ENCODE results near the gene GDF15.
A peak's percentile ranks its signal among the peaks of the same experiment; 100 is the strongest.

GDF15 gene

GRCh38 chr19:18339723-18340122 lies 46.2 kb upstream of the GDF15 start (continued):
- TF ChIP-seq, protein P1, sequence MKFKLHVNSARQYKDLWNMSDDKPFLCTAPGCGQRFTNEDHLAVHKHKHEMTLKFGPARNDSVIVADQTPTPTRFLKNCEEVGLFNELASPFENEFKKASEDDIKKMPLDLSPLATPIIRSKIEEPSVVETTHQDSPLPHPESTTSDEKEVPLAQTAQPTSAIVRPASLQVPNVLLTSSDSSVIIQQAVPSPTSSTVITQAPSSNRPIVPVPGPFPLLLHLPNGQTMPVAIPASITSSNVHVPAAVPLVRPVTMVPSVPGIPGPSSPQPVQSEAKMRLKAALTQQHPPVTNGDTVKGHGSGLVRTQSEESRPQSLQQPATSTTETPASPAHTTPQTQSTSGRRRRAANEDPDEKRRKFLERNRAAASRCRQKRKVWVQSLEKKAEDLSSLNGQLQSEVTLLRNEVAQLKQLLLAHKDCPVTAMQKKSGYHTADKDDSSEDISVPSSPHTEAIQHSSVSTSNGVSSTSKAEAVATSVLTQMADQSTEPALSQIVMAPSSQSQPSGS (tag by site-specific recombination; IDR thresholded peaks at IDR 0.05; ENCODE audit: low read depth), result no peak; the same call in 1 of the 2 replicates
- 0 out of 2 replicates have a peak, but pooled peaks have one; percentile 25 for TF ChIP-seq ZNF366 (tag by site-specific recombination; conservative IDR thresholded peaks at IDR 0.05)
- peak; percentile 86 for TF ChIP-seq PRDM1 (tag by site-specific recombination; IDR thresholded peaks at IDR 0.05)

DNA sequence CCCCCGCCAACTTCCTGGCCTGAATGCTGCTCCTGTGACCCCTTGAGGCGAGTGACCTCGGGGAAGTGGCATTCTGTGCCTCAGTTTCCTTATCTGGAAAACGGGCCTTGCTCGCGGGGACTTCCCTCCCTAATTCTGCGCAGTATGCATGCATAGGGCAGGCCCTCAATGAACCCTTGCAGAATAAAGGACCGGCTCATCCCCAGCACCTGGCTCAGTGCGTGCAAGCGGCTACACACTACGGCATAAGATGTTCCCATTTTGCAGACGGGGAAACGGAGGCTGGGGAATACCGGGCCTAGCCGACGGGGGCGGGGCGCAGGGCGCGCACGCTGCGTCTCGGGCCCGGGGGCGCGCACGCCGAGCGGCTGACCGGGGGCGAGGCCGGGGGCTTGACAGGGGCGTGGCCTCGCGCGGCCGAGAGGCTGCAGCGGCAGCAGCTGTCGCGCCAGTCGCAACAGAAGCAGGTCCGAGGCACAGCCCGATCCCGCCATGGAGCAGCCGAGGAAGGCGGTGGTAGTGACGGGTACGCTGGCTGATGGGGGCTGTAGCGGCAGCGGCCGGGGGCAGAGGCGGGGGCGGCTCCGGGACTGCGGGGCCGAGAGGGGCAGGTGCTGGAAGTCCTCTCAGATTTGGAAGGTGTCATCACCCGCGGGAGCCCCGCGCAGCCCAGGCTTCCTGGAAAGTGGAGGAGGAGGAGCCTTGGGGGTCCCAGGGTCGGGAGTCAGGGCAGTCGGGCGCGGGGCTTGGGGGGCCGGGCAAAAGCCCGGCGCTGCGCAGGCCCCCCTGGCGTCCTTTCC lies 45.6 kb upstream of the GDF15 start, which contains the start of gene PGPEP1:
Gene PGPEP1, plus strand, starts transcription at position 409 of the 800 bp plus-strand sequence. Its CDS starts 84 bp downstream, at position 493.
- no peaks in the 10 kb centered on the region for H3K36me3 ChIP-seq (ENCODE audit: control insufficient read depth in 2 of 2, insufficient read depth in 1 of 2, low read length in 2 of 2)
- ChIA-PET CTCF (interaction anchor here (1.2 to 4.3 kb wide), 8 partner anchors 9 to 74 kb away, joined by 4 to 58 read pairs (median 8); no protein-coding TSS in a partner anchor), POLR2A (interaction anchor here (0.6 to 7.2 kb wide), 3 partner anchors 12 to 307 kb away, joined by 3 to 37 read pairs (median 9); partner anchors contain the start of gene JUND)
- no peaks in the 10 kb centered on the region for H3K4me1 ChIP-seq (ENCODE audit: control insufficient read depth, insufficient read depth, low read length)
- no peaks in the 10 kb centered on the region for H3K9me3 ChIP-seq (ENCODE audit: control insufficient read depth, insufficient read depth, low read depth, low read length)
- H3K27ac ChIP-seq (ENCODE audit: extremely low read depth, low read depth, low read length), result no peak within 1 kb of the TSS
- peak within 1 kb of the TSS; percentile 90 for H3K4me3 ChIP-seq (ENCODE audit: low read depth, low read length)
- TF ChIP-seq KLF10 (tag by site-specific recombination; IDR thresholded peaks at IDR 0.05) (peak; percentile 98), ZNF302 (tag by site-specific recombination; IDR thresholded peaks at IDR 0.05; ENCODE audit: low read depth) (no peak), MYNN (tag by site-specific recombination; IDR thresholded peaks at IDR 0.05; ENCODE audit: borderline replicate concordance) (no peak), ZNF621 (tag by site-specific recombination; IDR thresholded peaks at IDR 0.05) (no peak), ZFHX2 (tag by site-specific recombination; conservative IDR thresholded peaks at IDR 0.05) (peak; percentile 72), ZNF211 (tag by site-specific recombination; IDR thresholded peaks at IDR 0.05; ENCODE audit: low read depth) (no peak), ZBTB44 (tag by site-specific recombination; IDR thresholded peaks at IDR 0.05) (0 out of 2 replicates have a peak, but pooled peaks have one; percentile 58), ZNF16 (tag by site-specific recombination; IDR thresholded peaks at IDR 0.05; ENCODE audit: low read depth) (no peak), KLF9 (tag by site-specific recombination; IDR thresholded peaks at IDR 0.05; ENCODE audit: low read depth) (peak; percentile 86), ZSCAN23 (tag by site-specific recombination; IDR thresholded peaks at IDR 0.05) (no peak), ZNF610 (tag by site-specific recombination; IDR thresholded peaks at IDR 0.05; ENCODE audit: borderline replicate concordance) (no peak), ZNF157 (tag by site-specific recombination; IDR thresholded peaks at IDR 0.05) (no peak), EGR2 (tag by site-specific recombination; IDR thresholded peaks at IDR 0.05; ENCODE audit: low read depth) (peak; percentile 52; the same call in 1 of the 2 replicates), SP3 (tag by site-specific recombination; IDR thresholded peaks at IDR 0.05) (peak; percentile 41), ZNF48 (tag by site-specific recombination; IDR thresholded peaks at IDR 0.05) (no peak), ZBTB17 (tag by site-specific recombination; IDR thresholded peaks at IDR 0.05) (no peak), ZNF571 (tag by site-specific recombination; IDR thresholded peaks at IDR 0.05) (no peak), ZNF416 (tag by site-specific recombination; IDR thresholded peaks at IDR 0.05) (no peak), ZNF324 (tag by site-specific recombination; IDR thresholded peaks at IDR 0.05) (0 out of 2 replicates have a peak, but pooled peaks have one; percentile 21), ZNF184 (tag by site-specific recombination; IDR thresholded peaks at IDR 0.05) (no peak), ZNF660 (tag by site-specific recombination; IDR thresholded peaks at IDR 0.05) (no peak), ZNF629 (tag by site-specific recombination; IDR thresholded peaks at IDR 0.05) (no peak)
- TF ChIP-seq, protein P2, sequence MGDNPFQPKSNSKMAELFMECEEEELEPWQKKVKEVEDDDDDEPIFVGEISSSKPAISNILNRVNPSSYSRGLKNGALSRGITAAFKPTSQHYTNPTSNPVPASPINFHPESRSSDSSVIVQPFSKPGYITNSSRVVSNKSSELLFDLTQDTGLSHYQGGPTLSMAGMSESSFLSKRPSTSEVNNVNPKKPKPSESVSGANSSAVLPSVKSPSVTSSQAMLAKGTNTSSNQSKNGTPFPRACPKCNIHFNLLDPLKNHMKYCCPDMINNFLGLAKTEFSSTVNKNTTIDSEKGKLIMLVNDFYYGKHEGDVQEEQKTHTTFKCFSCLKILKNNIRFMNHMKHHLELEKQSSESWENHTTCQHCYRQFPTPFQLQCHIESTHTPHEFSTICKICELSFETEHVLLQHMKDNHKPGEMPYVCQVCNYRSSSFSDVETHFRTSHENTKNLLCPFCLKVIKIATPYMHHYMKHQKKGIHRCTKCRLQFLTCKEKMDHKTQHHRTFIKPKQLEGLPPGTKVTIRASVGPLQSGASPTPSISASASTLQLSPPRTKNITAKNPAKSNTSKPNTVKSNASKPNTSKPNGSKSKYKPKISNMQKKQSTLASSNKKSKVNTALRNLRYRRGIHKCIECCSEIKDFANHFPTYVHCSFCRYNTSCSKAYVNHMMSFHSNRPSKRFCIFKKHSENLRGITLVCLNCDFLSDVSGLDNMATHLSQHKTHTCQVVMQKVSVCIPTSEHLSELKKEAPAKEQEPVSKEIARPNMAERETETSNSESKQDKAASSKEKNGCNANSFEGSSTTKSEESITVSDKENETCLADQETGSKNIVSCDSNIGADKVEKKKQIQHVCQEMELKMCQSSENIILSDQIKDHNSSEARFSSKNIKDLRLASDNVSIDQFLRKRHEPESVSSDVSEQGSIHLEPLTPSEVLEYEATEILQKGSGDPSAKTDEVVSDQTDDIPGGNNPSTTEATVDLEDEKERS (tag by site-specific recombination; IDR thresholded peaks at IDR 0.05), result no peak
- TF ChIP-seq, protein P3, sequence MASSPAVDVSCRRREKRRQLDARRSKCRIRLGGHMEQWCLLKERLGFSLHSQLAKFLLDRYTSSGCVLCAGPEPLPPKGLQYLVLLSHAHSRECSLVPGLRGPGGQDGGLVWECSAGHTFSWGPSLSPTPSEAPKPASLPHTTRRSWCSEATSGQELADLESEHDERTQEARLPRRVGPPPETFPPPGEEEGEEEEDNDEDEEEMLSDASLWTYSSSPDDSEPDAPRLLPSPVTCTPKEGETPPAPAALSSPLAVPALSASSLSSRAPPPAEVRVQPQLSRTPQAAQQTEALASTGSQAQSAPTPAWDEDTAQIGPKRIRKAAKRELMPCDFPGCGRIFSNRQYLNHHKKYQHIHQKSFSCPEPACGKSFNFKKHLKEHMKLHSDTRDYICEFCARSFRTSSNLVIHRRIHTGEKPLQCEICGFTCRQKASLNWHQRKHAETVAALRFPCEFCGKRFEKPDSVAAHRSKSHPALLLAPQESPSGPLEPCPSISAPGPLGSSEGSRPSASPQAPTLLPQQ (tag by site-specific recombination; IDR thresholded peaks at IDR 0.05), result 0 out of 2 replicates have a peak, but pooled peaks have one; percentile 14
- TF ChIP-seq, protein P4, sequence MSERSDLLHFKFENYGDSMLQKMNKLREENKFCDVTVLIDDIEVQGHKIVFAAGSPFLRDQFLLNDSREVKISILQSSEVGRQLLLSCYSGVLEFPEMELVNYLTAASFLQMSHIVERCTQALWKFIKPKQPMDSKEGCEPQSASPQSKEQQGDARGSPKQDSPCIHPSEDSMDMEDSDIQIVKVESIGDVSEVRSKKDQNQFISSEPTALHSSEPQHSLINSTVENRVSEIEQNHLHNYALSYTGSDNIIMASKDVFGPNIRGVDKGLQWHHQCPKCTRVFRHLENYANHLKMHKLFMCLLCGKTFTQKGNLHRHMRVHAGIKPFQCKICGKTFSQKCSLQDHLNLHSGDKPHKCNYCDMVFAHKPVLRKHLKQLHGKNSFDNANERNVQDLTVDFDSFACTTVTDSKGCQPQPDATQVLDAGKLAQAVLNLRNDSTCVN (tag by site-specific recombination; optimal IDR thresholded peaks at IDR 0.05), result peak; percentile 70
